K562 (cell line): ENCODE measurements around the gene UBE2Q1. TPM values are rescaled to one million over a fixed set of nuclear protein-coding genes. Genes with fewer than 3 reads are reported as not detected.
A peak's percentile ranks its signal among the peaks of the same experiment; 100 is the strongest.

Source experiments
- ATAC-seq: fragments of 200-7000 bp; cut with Tn5 transposase; 3 replicates; pipeline ENCODE4 v1.9.1; 2020; ENCODE audit warnings: moderate library complexity
- BruUV-seq: library from RNA; stranded (reverse); fragments of 400-500 nt; replicated peaks from 2 replicates; lab custom pipeline; 2021; lab: Mats Ljungman, UMichigan
- CTCF ChIA-PET: fragments of 300-600 bp; formaldehyde crosslinking; extraction: SDS; loops from one replicate; lab custom pipeline; 2021; ENCODE audit warnings: low intra/inter-chr PET ratio; lab: Yijun Ruan, JAX
- POLR2A ChIA-PET: fragments of 300-600, 350-650 bp; sonication (Branson Sonifier 250); formaldehyde crosslinking; extraction: SDS; loops from one replicate; lab custom pipeline; 2021; ENCODE audit warnings: antibody characterized with exemption, inconsistent platforms; lab: Yijun Ruan, JAX
- DNase-seq, 4 experiments: peaks; one replicate each; pipeline versions ENCODE4 v3.0.0 to v3.0.0-alpha.2; 2011 to 2018; ENCODE audit warnings: low spot score in 3 of 4, mixed read lengths in 3 of 4; ENCODE audit errors: extremely low read depth in 1 of 4
- FAIRE-seq: peaks from 2 replicates; lab custom pipeline; 2011; peaks lifted over from hg19 to GRCh38; lab: Jason Lieb, UNC
- H2AFZ ChIP-seq: 2 replicates; pipeline ENCODE4 v1.6.0; 2011; ENCODE audit warnings: low read depth, low read length, control low read depth, inconsistent platforms
- H3K27ac ChIP-seq: fragments of 200-600 bp; 3 replicates; pipeline ENCODE4 v1.8.0; 2011; ENCODE audit warnings: low read depth, mild to moderate bottlenecking, control low read depth, inconsistent platforms, low read length, moderate library complexity, mixed read lengths; ENCODE audit errors: extremely low read depth
- H3K27me3 ChIP-seq, 2 experiments: fragments of 300-600 bp in 1 of 2; 2 replicates in 1 of 2; 3 replicates in 1 of 2; pipeline versions ENCODE4 v1.6.0 to v1.8.0; 2011; ENCODE audit warnings: inconsistent platforms in 2 of 2, low read length in 2 of 2, mild to moderate bottlenecking in 1 of 2, mixed read lengths in 1 of 2, moderate library complexity in 1 of 2; ENCODE audit not compliant: control insufficient read depth in 2 of 2, insufficient read depth in 2 of 2
- H3K36me3 ChIP-seq: fragments of 300-600 bp; 3 replicates; pipeline ENCODE4 v1.8.0; 2011; ENCODE audit warnings: mild to moderate bottlenecking, low read length, inconsistent platforms; ENCODE audit not compliant: control insufficient read depth, insufficient read depth
- H3K4me1 ChIP-seq, 2 experiments: fragments of 200-600 bp in 1 of 2; replicated peaks in 1 of 2; 2 replicates in 1 of 2; 3 replicates in 1 of 2; pipeline versions ENCODE4 v1.5.1 to v1.8.0; 2011; ENCODE audit warnings: inconsistent platforms in 2 of 2, low read length in 2 of 2, mild to moderate bottlenecking in 1 of 2, mixed read lengths in 1 of 2, moderate library complexity in 1 of 2; ENCODE audit not compliant: control insufficient read depth in 2 of 2, insufficient read depth in 2 of 2
- H3K4me2 ChIP-seq: 2 replicates; pipeline ENCODE4 v1.6.1; 2011; ENCODE audit warnings: low read length, control low read depth, inconsistent platforms, mixed read lengths; ENCODE audit not compliant: insufficient read depth
- H3K4me3 ChIP-seq: fragments of 200-600 bp; sonication (generic), shearing (Covaris generic); 2 replicates; pipeline ENCODE4 v1.5.1; 2016; ENCODE audit warnings: control low read depth, inconsistent platforms
- H3K79me2 ChIP-seq: fragments of 200-600 bp; 3 replicates; pipeline ENCODE4 v1.8.0; 2011; ENCODE audit warnings: low read length, inconsistent platforms; ENCODE audit not compliant: control insufficient read depth, insufficient read depth
- H3K9ac ChIP-seq, 2 experiments: 2 replicates each; pipeline versions ENCODE4 v1.6.0 to v1.6.1; 2011; ENCODE audit warnings: low read depth in 2 of 2, low read length in 2 of 2, control low read depth in 1 of 2, inconsistent platforms in 1 of 2, mild to moderate bottlenecking in 1 of 2, mixed read lengths in 1 of 2; ENCODE audit not compliant: insufficient read depth in 1 of 2
- H3K9me1 ChIP-seq: one replicate; pipeline ENCODE4 v1.6.0; 2011; ENCODE audit warnings: inconsistent platforms, mild to moderate bottlenecking, low read length, moderate library complexity; ENCODE audit not compliant: control insufficient read depth, insufficient read depth
- H3K9me3 ChIP-seq: replicated peaks from 2 replicates; pipeline ENCODE4 v1.5.1; 2011; ENCODE audit warnings: low read depth, low read length, inconsistent platforms; ENCODE audit not compliant: control insufficient read depth, insufficient read depth
- H4K20me1 ChIP-seq: replicated peaks from 2 replicates; pipeline ENCODE4 v1.6.1; 2011; ENCODE audit warnings: low read length, inconsistent platforms, mixed read lengths; ENCODE audit not compliant: control insufficient read depth, insufficient read depth
- E2F1 ChIP-seq: sonication (generic); formaldehyde crosslinking; IDR thresholded peaks from 2 replicates; pipeline ENCODE4 v1.8.1; 2023; ENCODE audit warnings: mild to moderate bottlenecking, missing genetic modification reagents, moderate library complexity
- FOXJ2 ChIP-seq: fragments of 200-800 bp; sonication (Bioruptor generic); IDR thresholded peaks from 2 replicates; pipeline ENCODE4 v1.6.1; 2016; ENCODE audit warnings: missing genetic modification characterization, missing compliant biosample characterization
- NR2C2 ChIP-seq, 2 experiments: fragments of 200-800 bp in 1 of 2; sonication (Bioruptor generic) in 1 of 2; sonication (generic) in 1 of 2; formaldehyde crosslinking in 1 of 2; IDR thresholded peaks; 2 replicates each; pipeline versions ENCODE4 v1.6.1 to v1.8.0; 2016 to 2022; ENCODE audit warnings: mild to moderate bottlenecking in 1 of 2, missing compliant biosample characterization in 1 of 2, missing genetic modification characterization in 1 of 2, missing genetic modification reagents in 1 of 2
- POLR2H ChIP-seq: IDR thresholded peaks from 2 replicates; pipeline ENCODE4 v1.6.1; 2016; ENCODE audit warnings: missing genetic modification characterization, low read depth, mild to moderate bottlenecking, control low read depth, missing compliant biosample characterization, moderate library complexity
- ZNF212 ChIP-seq: fragments of 450-650 bp; formaldehyde crosslinking; IDR thresholded peaks from 2 replicates; pipeline ENCODE4 v1.4.0; 2020; ENCODE audit warnings: mild to moderate bottlenecking
- ZNF639 ChIP-seq, 2 experiments: fragments of 200-800 bp in 1 of 2; sonication (Bioruptor generic) in 1 of 2; sonication (generic) in 1 of 2; formaldehyde crosslinking in 1 of 2; IDR thresholded peaks in 1 of 2; conservative IDR thresholded peaks in 1 of 2; 2 replicates each; pipeline versions ENCODE4 v1.5.0 to v1.6.1; 2016 to 2020; ENCODE audit warnings: missing compliant biosample characterization in 1 of 2, missing genetic modification characterization in 1 of 2, missing genetic modification reagents in 1 of 2
- WGBS: fragments of 100-300 bp; shearing (Covaris generic); methylation state at CpG from one replicate; pipeline ENCODE4 v1.1.6; 2016; ENCODE audit warnings: low coverage, mixed read lengths; ENCODE audit not compliant: insufficient coverage; ENCODE audit errors: missing lambda C conversion rate; 5-methylcytosine and 5-hydroxymethylcytosine counted together
- in situ Hi-C: fragments of 300-500 bp; cut with MboI; formaldehyde crosslinking; loops from 4 replicates; pipeline ENCODE4 v1.15.0; 2018; ENCODE audit warnings: inconsistent platforms, mixed read lengths
- intact Hi-C: fragments of 100-400 bp; cut with micrococcal nuclease; formaldehyde crosslinking; loops from 2 replicates; pipeline ENCODE4 v1.14.2; 2022
- polyA plus RNA-seq, 8 experiments: library from polyadenylated mRNA; depleted of rRNA in 4 of 8; stranded (reverse) in 5 of 8; unstranded in 3 of 8; fragments of >200 nt; fragmentation: Nextera tagmentation in 2 of 8; fragmentation: Illumina TruSeq in 1 of 8; extraction: Ambion mirVana in 2 of 8; extraction: Trizol in 1 of 8; gene quantifications; 2 replicates each; pipeline versions ENCODE4 v1.2.1 to v1.2.3, GENCODE V29; 2011 to 2014; ENCODE audit warnings: inconsistent platforms in 1 of 8, missing spikeins in 1 of 8
- total RNA-seq, 7 experiments: library from RNA; depleted of rRNA in 6 of 7; stranded (reverse); fragments of >200 nt in 6 of 7; fragmentation: Illumina TruSeq in 2 of 7; extraction: Trizol in 2 of 7; gene quantifications; 2 replicates each; pipeline versions ENCODE4 v1.2.1 to v1.2.3, GENCODE V29; 2011 to 2021; ENCODE audit warnings: low replicate concordance in 1 of 7

The UBE2Q1 gene
- total and polyA plus RNA-seq, 9 of the 15 experiments (the other 6 are each of a cell fraction or from before 2014, with no cell fraction given), result 8.0 to 58.8 (median 27.6) TPM

- CTCF ChIA-PET, result no interaction called here
- no peak for DNase-seq
Observed at GRCh38 chr1:154520333-154520732, 38.1 kb downstream of the UBE2Q1 start.

More at GRCh38 chr1:154520333-154520732, 38.1 kb downstream of the UBE2Q1 start:
- FAIRE-seq (no peak), ATAC-seq (no peak)
- POLR2A ChIA-PET, result interaction anchor here (0.8 to 2.3 kb wide), 3 partner anchors 11 to 66 kb away, joined by 3 to 12 read pairs (median 3); no protein-coding TSS in a partner anchor
- no peak overlapping the region for H3K4me3 ChIP-seq
- H4K20me1 ChIP-seq, result no peaks in the 10 kb centered on the region
- H3K9me3 ChIP-seq, result no peaks in the 10 kb centered on the region
- H3K4me2 ChIP-seq, result no peak overlapping the region
- in situ Hi-C loops (loop anchor here (5.0 kb wide), 1 partner anchor 33 kb away; no protein-coding TSS in a partner anchor), intact Hi-C loops (no loop called here)
- H3K4me1 ChIP-seq, result peaks cover 0 to 4% of the 10 kb centered on the region in 2 experiments; a peak in 1 of 5 replicates
- no peaks in the 10 kb centered on the region for H3K9me1 ChIP-seq
- H3K27me3 ChIP-seq, result peaks cover 21 to 49% of the 10 kb centered on the region in 2 experiments
- no peak overlapping the region for H3K27ac ChIP-seq
- WGBS, result 4% methylated on average over 3 of the region's 3 CpGs
- no peaks in the 10 kb centered on the region for H3K36me3 ChIP-seq
- H3K9ac ChIP-seq, result no peak overlapping the region
- no peaks in the 10 kb centered on the region for H3K79me2 ChIP-seq
- H2AFZ ChIP-seq, result no peak overlapping the region
- no TSS peak for BruUV-seq
- TF ChIP-seq ZNF639 (CRISPR knock-in tag; conservative IDR thresholded peaks at IDR 0.05 in 1 of 2, IDR thresholded peaks at IDR 0.05 in 1 of 2), result peak in 1 of 2 experiments; percentile 51; a peak in 1 of 4 replicates
- TF ChIP-seq ZNF212 (CRISPR knock-in tag), result no peak
- no peak for TF ChIP-seq E2F1
- 0 out of 2 replicates have a peak, but pooled peaks have one; percentile 40 for TF ChIP-seq FOXJ2
- no peak for TF ChIP-seq POLR2H (tag)
- no peak for TF ChIP-seq NR2C2 (CRISPR knock-in tag; IDR thresholded peaks at IDR 0.05)
- peak; percentile 61; the same call in 1 of the 2 replicates for TF ChIP-seq NR2C2 (tag; IDR thresholded peaks at IDR 0.05)
- TF ChIP-seq, all 486 proteins: peak for 3
